ENCODE data around the gene MACROD1. TPM values are rescaled to one million over a fixed set of nuclear protein-coding genes. Genes with fewer than 3 reads are reported as not detected.

MACROD1 gene
- total RNA-seq, 1 experiment from 2014 or later = 40.8 TPM

- DNase-seq (ENCODE audit: low read depth) = no peak
Measured at GRCh38 chr11:64077607-64078006, 88.3 kb downstream of the MACROD1 start.

GRCh38 chr11:64076758-64077157, 89.2 kb downstream of the MACROD1 start:
- DNase-seq (ENCODE audit: low read depth) = no peak

GRCh38 chr11:64074239-64074638, 91.7 kb downstream of the MACROD1 start:
- no peak for DNase-seq (ENCODE audit: low read depth)

GRCh38 chr11:64073542-64073941, 92.4 kb downstream of the MACROD1 start:
- no peak for DNase-seq (ENCODE audit: low read depth)

GRCh38 chr11:64072871-64073270, 93.0 kb downstream of the MACROD1 start:
- DNase-seq (ENCODE audit: low read depth) = no peak

- no peak for DNase-seq (ENCODE audit: low read depth)
Measured at GRCh38 chr11:64072403-64072802, 93.5 kb downstream of the MACROD1 start.

- no peak for DNase-seq (ENCODE audit: low read depth)
Measured at GRCh38 chr11:64071849-64072248, 94.1 kb downstream of the MACROD1 start.

GRCh38 chr11:64070314-64070681, 95.6 kb downstream of the MACROD1 start:
- no peak for DNase-seq (ENCODE audit: low read depth)

GRCh38 chr11:64069401-64070313, 96.3 kb downstream of the MACROD1 start:
- no peak for DNase-seq (ENCODE audit: low read depth)

GRCh38 chr11:64068705-64069400, 97.1 kb downstream of the MACROD1 start:
- DNase-seq (ENCODE audit: low read depth) = no peak

GRCh38 chr11:64067230-64067993, 98.5 kb downstream of the MACROD1 start:
- no peak for DNase-seq (ENCODE audit: low read depth)

GRCh38 chr11:64065712-64066111, 100.2 kb downstream of the MACROD1 start:
- DNase-seq (ENCODE audit: low read depth) = no peak

- no peak for DNase-seq (ENCODE audit: low read depth)
Measured at GRCh38 chr11:64065141-64065465, 100.8 kb downstream of the MACROD1 start.

GRCh38 chr11:64064374-64065140, 101.4 kb downstream of the MACROD1 start:
- DNase-seq (ENCODE audit: low read depth) = no peak

GRCh38 chr11:64063777-64064176, 102.1 kb downstream of the MACROD1 start:
- DNase-seq (ENCODE audit: low read depth) = no peak

- no peak for DNase-seq (ENCODE audit: low read depth)
Measured at GRCh38 chr11:64062185-64063039, 103.5 kb downstream of the MACROD1 start.

GRCh38 chr11:64060861-64061444, 105.0 kb downstream of the MACROD1 start:
- no peak for DNase-seq (ENCODE audit: low read depth)

GRCh38 chr11:64060263-64060860, 105.6 kb downstream of the MACROD1 start:
- no peak for DNase-seq (ENCODE audit: low read depth)

GRCh38 chr11:64059339-64060140, 106.4 kb downstream of the MACROD1 start:
- no peak for DNase-seq (ENCODE audit: low read depth)
